ENCODE measurements around the gene BBOF1. TPM values are rescaled to one million over a fixed set of nuclear protein-coding genes. Genes with fewer than 3 reads are reported as not detected.

Gene BBOF1
- total and polyA plus RNA-seq, 7 donors: 1.0 to 3.2 (median 1.4) TPM

DNA sequence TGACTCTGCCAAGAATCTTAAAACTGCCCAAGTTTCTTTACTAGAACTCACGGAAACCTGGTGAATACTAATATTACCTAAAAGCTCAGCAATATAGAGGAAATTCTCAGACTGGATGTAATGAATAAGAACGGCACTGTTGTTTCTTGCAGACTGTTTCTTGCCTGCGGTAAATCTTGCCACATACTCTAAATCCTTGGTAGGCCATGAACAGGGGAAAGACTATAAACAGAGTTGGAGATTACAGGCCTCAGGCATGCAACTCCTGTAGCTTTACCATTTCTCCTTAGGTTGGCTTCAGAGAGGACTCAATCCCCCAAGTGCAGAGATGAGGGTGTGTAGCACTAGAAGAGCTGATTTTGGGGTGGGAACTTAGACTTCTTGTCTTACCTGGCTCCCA lies 64.0 kb downstream of the BBOF1 start:
- WGBS, 3 donors: 78 to 81% (median 80%) methylated on average over 3 of the region's 3 CpGs
- H3K27ac ChIP-seq: peak overlapping the region; percentile 83
- ATAC-seq (no peak), DNase-seq (no peak)
- peak overlapping the region; percentile 87 for H3K4me3 ChIP-seq
- no peaks in the 10 kb centered on the region for H3K27me3 ChIP-seq (ENCODE audit: insufficient read depth in 3 of 3, low read length in 2 of 3)
- intact Hi-C loops (cut with DNase I): no loop called here
- peaks cover 24% of the 10 kb centered on the region for H3K4me1 ChIP-seq
- H3K9me3 ChIP-seq: no peaks in the 10 kb centered on the region
- TF ChIP-seq, protein P1, sequence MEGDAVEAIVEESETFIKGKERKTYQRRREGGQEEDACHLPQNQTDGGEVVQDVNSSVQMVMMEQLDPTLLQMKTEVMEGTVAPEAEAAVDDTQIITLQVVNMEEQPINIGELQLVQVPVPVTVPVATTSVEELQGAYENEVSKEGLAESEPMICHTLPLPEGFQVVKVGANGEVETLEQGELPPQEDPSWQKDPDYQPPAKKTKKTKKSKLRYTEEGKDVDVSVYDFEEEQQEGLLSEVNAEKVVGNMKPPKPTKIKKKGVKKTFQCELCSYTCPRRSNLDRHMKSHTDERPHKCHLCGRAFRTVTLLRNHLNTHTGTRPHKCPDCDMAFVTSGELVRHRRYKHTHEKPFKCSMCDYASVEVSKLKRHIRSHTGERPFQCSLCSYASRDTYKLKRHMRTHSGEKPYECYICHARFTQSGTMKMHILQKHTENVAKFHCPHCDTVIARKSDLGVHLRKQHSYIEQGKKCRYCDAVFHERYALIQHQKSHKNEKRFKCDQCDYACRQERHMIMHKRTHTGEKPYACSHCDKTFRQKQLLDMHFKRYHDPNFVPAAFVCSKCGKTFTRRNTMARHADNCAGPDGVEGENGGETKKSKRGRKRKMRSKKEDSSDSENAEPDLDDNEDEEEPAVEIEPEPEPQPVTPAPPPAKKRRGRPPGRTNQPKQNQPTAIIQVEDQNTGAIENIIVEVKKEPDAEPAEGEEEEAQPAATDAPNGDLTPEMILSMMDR (IDR thresholded peaks at IDR 0.05): no peak
- no peaks in the 10 kb centered on the region for H3K36me3 ChIP-seq (ENCODE audit: insufficient read depth in 1 of 2, low read depth in 1 of 2)

DNA sequence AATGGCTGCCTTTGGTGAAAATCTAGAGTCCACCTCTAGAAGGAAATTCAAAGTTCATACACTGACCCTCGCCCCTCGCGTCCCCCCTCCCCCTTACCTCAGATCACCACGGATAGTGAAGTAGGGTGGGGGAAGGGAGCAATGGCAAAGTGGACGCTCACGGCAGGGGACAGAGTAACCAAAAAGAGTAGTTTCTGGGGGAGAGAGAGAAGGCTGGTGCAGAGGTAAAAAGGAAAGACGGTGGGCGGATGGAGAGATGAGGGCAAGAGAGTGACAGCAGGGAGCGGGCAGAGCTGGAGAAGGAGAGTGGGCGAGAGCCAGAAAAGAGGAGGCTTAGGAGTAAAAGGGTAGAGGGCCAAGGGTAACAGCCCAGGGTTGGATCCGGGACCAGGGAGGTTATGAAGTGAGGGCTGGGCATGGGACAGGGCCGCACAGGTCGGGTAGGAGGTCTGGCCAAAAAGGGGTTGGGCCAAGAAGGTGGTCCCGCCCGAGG lies 64.7 kb downstream of the BBOF1 start:
- ATAC-seq: peak; percentile 15 to 43 (median 15)
- peak overlapping the region; percentile 87 for H3K4me3 ChIP-seq
- H3K36me3 ChIP-seq (ENCODE audit: insufficient read depth in 1 of 2, low read depth in 1 of 2): no peaks in the 10 kb centered on the region
- H3K4me1 ChIP-seq: peaks cover 24% of the 10 kb centered on the region
- no peaks in the 10 kb centered on the region for H3K27me3 ChIP-seq (ENCODE audit: insufficient read depth in 3 of 3, low read length in 2 of 3)
- DNase-seq: no peak
- peak overlapping the region; percentile 83 for H3K27ac ChIP-seq
- TF ChIP-seq, protein P1 (IDR thresholded peaks at IDR 0.05): no peak
- 1 to 2% (median 1%) methylated on average over 12 to 15 of the region's 15 CpGs for WGBS, 3 donors
- intact Hi-C loops (cut with DNase I): no loop called here
- no peaks in the 10 kb centered on the region for H3K9me3 ChIP-seq

DNA sequence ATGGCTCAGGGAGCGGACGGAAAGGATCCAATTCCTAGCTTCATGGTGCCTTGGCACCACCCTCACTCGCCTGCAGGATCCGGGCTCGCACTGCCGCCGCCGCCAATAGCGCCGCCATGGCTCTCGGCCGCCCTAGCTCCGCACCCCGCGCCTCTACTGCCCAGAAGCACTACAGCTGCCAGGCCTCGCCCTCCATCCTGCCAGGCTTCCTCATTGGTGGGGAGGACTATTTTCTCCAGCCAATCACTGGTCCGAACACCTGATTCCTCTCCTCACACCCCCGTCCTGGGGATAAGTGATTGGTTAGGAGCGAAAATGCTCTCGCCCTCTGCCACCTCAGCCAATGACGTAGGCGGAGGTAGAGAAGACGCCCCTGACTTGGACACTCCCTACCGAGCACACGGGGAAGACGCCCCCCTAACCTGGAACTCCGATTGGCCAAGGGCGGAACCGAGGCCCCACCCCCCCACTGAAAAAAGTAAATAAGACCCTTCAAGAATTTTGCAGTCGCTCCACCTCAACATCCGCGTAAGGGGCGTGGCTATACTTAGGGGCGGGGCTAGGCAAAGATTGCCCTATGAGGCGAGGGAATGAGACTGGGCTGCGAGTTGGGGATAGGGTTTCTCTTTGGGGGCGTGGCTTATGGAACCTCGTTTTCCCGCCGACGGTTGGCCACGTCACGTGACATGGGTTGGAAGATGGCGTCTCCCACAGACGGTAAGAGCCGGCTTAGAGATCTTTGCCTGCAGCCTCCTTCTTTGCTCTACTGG lies 65.3 kb downstream of the BBOF1 start, which contains the start of the genes ALDH6A1 and LIN52:
Gene ALDH6A1 (minus strand): TSS at position 177 of the 770 bp plus-strand sequence. CDS start 59 bp downstream, at position 118.
Gene LIN52 (plus strand): TSS at position 680 of the 770 bp plus-strand sequence. CDS start 19 bp downstream, at position 699.
- H3K9me3 ChIP-seq: no peaks in the 10 kb centered on the region
- intact Hi-C loops (cut with DNase I): no loop called here
- TF ChIP-seq, protein P1 (IDR thresholded peaks at IDR 0.05): no peak
- ATAC-seq (peak; percentile 95 to 97 (median 97)), DNase-seq (peak; percentile 99 to 100)
- WGBS, 3 donors: 0% methylated on average over 44 to 46 of the region's 46 CpGs
- peaks cover 24% of the 10 kb centered on the region for H3K4me1 ChIP-seq
- no peaks in the 10 kb centered on the region for H3K27me3 ChIP-seq (ENCODE audit: insufficient read depth in 3 of 3, low read length in 2 of 3)
- peak within 1 kb of the TSS; percentile 83 for H3K27ac ChIP-seq
- H3K36me3 ChIP-seq (ENCODE audit: insufficient read depth in 1 of 2, low read depth in 1 of 2): no peaks in the 10 kb centered on the region
- H3K4me3 ChIP-seq: peak within 1 kb of the TSS; percentile 87

DNA sequence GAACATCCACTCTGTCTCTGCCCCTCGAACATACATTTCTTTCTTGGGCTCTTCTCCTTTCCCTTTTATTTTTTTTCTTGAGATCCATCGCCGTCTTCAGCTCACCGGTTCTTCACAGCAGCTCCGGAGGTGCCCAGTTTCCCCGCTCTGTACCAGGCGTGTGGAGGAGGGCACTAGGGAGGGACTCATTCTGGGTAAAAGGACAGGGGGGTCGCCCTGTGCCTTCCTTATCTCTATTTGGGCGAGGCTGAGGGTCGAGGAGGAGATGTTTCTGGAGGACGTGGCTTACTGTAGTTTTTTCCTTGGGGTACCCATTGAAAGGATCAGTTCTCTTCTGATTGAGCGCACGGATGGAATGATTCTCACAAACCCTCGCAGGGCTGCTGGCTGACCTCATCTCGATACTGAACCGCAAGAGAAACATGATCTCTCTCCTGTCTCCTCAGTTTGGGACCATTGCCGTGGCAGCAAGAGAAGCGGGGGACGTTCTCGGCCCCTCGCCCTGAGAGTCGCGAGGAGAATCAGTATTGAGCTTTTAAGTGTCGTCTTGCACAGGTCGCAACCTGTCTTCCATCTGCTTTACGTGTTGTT lies 66.0 kb downstream of the BBOF1 start:
- WGBS, 3 donors: 0 to 1% (median 0%) methylated on average over 26 of the region's 26 CpGs
- Histone ChIP-seq H3K4me1 (peaks cover 24% of the 10 kb centered on the region), H3K4me3 (peak overlapping the region; percentile 87), H3K27ac (peak overlapping the region; percentile 83), H3K36me3 (ENCODE audit: insufficient read depth in 1 of 2, low read depth in 1 of 2) (peaks cover 0 to under 1% of the 10 kb centered on the region in 2 donors), H3K27me3 (ENCODE audit: insufficient read depth in 3 of 3, low read length in 2 of 3) (no peaks in the 10 kb centered on the region), H3K9me3 (no peaks in the 10 kb centered on the region)
- intact Hi-C loops (cut with DNase I): no loop called here
- TF ChIP-seq, protein P1 (IDR thresholded peaks at IDR 0.05): no peak
- DNase-seq (peak in 1 of 2 donors; percentile 17), ATAC-seq (peak in 2 of 4 donors; percentile 2 to 20)

Data from psoas muscle (tissue), 8 donors.